PC-9 (cell line): ENCODE data around the gene PRR33. TPM values are rescaled to one million over a fixed set of nuclear protein-coding genes. Genes with fewer than 3 reads are reported as not detected.

ENCODE experiments used
- BruUV-seq: library from RNA; stranded (reverse); fragments of 400-500 nt; replicated peaks from 2 replicates; lab custom pipeline; 2021; lab: Mats Ljungman, UMichigan
- CTCF ChIA-PET: fragments of 300-600 bp; sonication (Branson Sonifier 250); formaldehyde crosslinking; loops from one replicate; lab custom pipeline; 2022; ENCODE audit warnings: antibody characterized with exemption; lab: Charles Lee
- POLR2A ChIA-PET: fragments of 300-600 bp; sonication (Branson Sonifier 250); formaldehyde crosslinking; loops from one replicate; lab custom pipeline; 2022; ENCODE audit warnings: antibody characterized with exemption; ENCODE audit not compliant: unreplicated experiment; lab: Charles Lee
- DNase-seq, 2 experiments: peaks; one replicate each; pipeline versions ENCODE4 v3.0.0 to v3.0.0-alpha.2; 2015 to 2022; ENCODE audit warnings: mixed read lengths in 1 of 2
- H2AFZ ChIP-seq: fragments of 200-600 bp; sonication (generic); 2 replicates; pipeline ENCODE4 v1.8.1; 2017; ENCODE audit warnings: antibody characterized with exemption
- H3F3A ChIP-seq: fragments of 200-600 bp; sonication (generic); 2 replicates; pipeline ENCODE4 v1.8.1; 2017; ENCODE audit warnings: antibody characterized with exemption, mild to moderate bottlenecking, low read depth; ENCODE audit not compliant: insufficient read depth
- H3K27ac ChIP-seq: fragments of 200-600 bp; sonication (generic); 2 replicates; pipeline ENCODE4 v1.6.1; 2016; ENCODE audit warnings: mixed run types
- H3K27me3 ChIP-seq: fragments of 200-600 bp; sonication (generic); 2 replicates; pipeline ENCODE4 v1.6.1; 2016; ENCODE audit warnings: low read depth, mixed run types; ENCODE audit not compliant: insufficient read depth
- H3K36me3 ChIP-seq: fragments of 200-600 bp; sonication (generic); 2 replicates; pipeline ENCODE4 v1.6.1; 2016; ENCODE audit warnings: low read depth, mixed run types
- H3K4me1 ChIP-seq: fragments of 200-600 bp; sonication (generic); replicated peaks from 2 replicates; pipeline ENCODE4 v1.6.1; 2016; ENCODE audit warnings: mixed run types; ENCODE audit not compliant: insufficient read depth
- H3K4me2 ChIP-seq: fragments of 200-600 bp; sonication (generic); 2 replicates; pipeline ENCODE4 v1.6.1; 2017; ENCODE audit warnings: mixed run types
- H3K4me3 ChIP-seq: fragments of 200-600 bp; sonication (generic); 2 replicates; pipeline ENCODE4 v1.6.1; 2016; ENCODE audit warnings: mixed run types
- H3K79me2 ChIP-seq: fragments of 200-600 bp; sonication (generic); 2 replicates; pipeline ENCODE4 v1.6.1; 2017; ENCODE audit warnings: low read depth, mixed run types
- H3K9me2 ChIP-seq: fragments of 200-600 bp; sonication (generic); 2 replicates; pipeline ENCODE4 v1.8.1; 2017; ENCODE audit warnings: mild to moderate bottlenecking; ENCODE audit not compliant: insufficient read depth
- H3K9me3 ChIP-seq: fragments of 200-600 bp; sonication (generic); 2 replicates; pipeline ENCODE4 v1.8.1; 2016; ENCODE audit warnings: low read depth; ENCODE audit not compliant: insufficient read depth
- H4K20me1 ChIP-seq: fragments of 200-600 bp; sonication (generic); 2 replicates; pipeline ENCODE4 v1.8.1; 2017; ENCODE audit not compliant: insufficient read depth
- EZH2 ChIP-seq: fragments of 200-600 bp; sonication (generic); IDR thresholded peaks from 2 replicates; pipeline ENCODE4 v1.8.0; 2017; ENCODE audit warnings: antibody characterized with exemption, low read depth
- intact Hi-C: fragments of 100-400 bp; cut with micrococcal nuclease; formaldehyde crosslinking; loops from one replicate; pipeline ENCODE4 v1.10.0; 2022; ENCODE audit not compliant: unreplicated experiment
- total RNA-seq: library from RNA; stranded (reverse); gene quantifications from 2 replicates; pipeline ENCODE4 v1.2.3, GENCODE V29; 2021
- TF ChIP-seq, protein P1 (sequence below): fragments of 200-600 bp; sonication (generic); conservative IDR thresholded peaks from 2 replicates; pipeline ENCODE4 v1.6.1; 2017; ENCODE audit warnings: mixed run types, antibody characterized with exemption, mild to moderate bottlenecking, moderate library complexity

PRR33 gene
- total RNA-seq, 1 experiment from 2014 or later = not detected

DNA sequence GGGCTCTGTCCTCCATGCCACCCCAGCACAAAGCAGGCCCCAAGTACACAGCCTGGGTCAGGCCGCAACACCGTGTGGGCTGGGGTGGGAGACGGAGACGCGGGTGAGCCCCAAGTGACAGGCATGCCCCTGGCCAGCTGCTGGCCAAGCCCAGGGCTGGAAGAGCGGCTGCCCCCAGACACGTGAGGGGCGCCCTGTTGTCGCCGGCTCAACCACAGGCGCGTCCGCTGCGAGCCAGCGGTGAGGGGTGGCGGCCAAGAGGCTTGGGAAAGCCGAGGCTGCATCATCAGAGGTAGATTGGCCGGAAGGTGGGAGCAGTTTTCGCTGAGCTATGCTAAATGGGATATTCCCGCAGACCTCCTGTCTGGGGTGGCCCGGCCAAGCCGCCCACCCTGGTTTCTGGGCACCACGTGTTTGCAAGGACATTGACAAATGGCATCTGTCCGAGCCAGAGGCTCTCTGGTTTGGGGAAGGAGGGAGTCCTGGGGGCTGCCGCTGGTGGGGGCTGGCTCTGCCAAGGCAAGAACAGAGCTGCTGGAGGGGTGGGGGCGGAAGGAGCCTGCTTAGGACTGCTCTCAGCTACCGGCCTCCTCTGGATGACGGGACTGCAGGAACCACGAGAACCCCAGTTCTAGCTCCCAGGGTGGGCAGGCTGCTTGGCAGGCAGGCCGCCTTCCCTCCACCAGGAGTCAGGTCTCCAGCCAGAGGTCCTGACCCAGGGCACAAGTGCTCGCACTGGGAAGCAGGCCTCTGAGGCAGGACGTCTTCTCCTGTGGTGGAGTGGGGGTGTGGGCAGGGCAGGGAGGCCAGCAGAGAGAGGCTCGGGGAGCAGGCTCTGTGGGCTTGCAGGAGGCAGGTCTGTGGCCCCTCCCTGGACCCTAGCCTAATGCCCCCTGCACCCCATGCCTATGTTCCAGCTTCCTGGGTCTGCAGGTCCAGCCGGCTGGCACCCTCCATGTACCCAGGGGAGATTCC, 552 bp downstream of the PRR33 start:
- H3K27ac ChIP-seq = no peak overlapping the region
- POLR2A ChIA-PET = no interaction called here
- H3F3A ChIP-seq = no peaks in the 10 kb centered on the region
- H3K27me3 ChIP-seq = peaks cover 46% of the 10 kb centered on the region
- CTCF ChIA-PET = no interaction called here
- H2AFZ ChIP-seq = no peak overlapping the region
- TF ChIP-seq, protein P1, sequence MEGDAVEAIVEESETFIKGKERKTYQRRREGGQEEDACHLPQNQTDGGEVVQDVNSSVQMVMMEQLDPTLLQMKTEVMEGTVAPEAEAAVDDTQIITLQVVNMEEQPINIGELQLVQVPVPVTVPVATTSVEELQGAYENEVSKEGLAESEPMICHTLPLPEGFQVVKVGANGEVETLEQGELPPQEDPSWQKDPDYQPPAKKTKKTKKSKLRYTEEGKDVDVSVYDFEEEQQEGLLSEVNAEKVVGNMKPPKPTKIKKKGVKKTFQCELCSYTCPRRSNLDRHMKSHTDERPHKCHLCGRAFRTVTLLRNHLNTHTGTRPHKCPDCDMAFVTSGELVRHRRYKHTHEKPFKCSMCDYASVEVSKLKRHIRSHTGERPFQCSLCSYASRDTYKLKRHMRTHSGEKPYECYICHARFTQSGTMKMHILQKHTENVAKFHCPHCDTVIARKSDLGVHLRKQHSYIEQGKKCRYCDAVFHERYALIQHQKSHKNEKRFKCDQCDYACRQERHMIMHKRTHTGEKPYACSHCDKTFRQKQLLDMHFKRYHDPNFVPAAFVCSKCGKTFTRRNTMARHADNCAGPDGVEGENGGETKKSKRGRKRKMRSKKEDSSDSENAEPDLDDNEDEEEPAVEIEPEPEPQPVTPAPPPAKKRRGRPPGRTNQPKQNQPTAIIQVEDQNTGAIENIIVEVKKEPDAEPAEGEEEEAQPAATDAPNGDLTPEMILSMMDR = no peak
- no peak for TF ChIP-seq EZH2
- no peak for DNase-seq
- H3K79me2 ChIP-seq = no peaks in the 10 kb centered on the region
- H3K36me3 ChIP-seq = no peaks in the 10 kb centered on the region
- H3K9me3 ChIP-seq = no peaks in the 10 kb centered on the region
- H3K9me2 ChIP-seq = no peaks in the 10 kb centered on the region
- no peaks in the 10 kb centered on the region for H4K20me1 ChIP-seq
- intact Hi-C loops = no loop called here
- H3K4me1 ChIP-seq = no peaks in the 10 kb centered on the region
- BruUV-seq = no TSS peak
- no peak overlapping the region for H3K4me3 ChIP-seq
- H3K4me2 ChIP-seq = no peak overlapping the region

DNA sequence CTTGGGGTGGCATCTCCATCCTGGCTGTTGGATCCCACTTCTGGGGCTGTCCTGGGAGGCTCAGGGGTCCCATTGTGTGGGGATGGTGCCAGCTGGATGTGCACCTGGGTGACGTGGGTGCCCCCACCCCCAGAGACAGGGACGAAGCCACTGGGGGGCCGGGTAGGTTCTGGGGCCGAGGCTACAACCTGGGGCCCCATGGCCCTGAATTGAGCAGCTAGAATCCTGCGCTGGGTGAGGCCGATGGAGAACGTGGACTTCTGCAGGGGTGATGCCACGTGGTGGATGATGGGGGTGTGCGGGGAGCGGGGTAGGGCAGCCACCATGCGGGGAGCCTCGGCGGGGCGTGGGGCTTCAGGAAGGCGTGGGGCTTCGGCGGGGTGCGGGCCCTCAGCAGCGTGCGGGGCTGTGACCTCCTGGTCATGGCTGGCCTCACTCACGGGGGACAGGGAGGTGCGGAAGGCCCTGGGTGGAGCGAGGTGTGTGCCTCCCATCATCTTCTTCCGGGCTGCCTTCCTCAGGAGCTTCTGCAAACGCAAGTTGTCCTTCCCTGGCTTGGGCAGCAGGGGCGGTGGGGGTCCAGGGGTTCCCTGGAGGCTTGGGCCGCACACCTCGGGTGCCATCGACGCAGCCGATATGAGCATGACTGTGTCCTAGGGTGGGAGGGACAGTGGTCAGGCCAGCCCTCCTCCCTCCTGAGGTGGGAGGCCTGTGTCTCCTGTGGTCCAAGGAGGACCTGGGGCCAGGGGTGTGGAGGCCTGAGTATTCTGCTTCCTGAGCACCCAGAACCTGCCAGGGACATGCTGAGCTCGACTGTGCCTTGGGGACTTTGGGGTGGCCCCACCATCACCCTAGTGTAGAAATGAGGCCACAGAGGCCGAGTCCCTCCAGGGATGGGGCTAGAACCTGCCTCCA, 1.5 kb downstream of the PRR33 start:
- Histone ChIP-seq H3K27ac (no peak overlapping the region), H3K9me3 (no peaks in the 10 kb centered on the region), H3K9me2 (no peaks in the 10 kb centered on the region), H3K4me1 (no peaks in the 10 kb centered on the region), H3K4me3 (no peak overlapping the region), H3K27me3 (peaks cover 49% of the 10 kb centered on the region), H3F3A (no peaks in the 10 kb centered on the region), H3K4me2 (no peak overlapping the region), H3K79me2 (no peaks in the 10 kb centered on the region), H4K20me1 (no peaks in the 10 kb centered on the region), H2AFZ (no peak overlapping the region), H3K36me3 (no peaks in the 10 kb centered on the region)
- DNase-seq = no peak
- ChIA-PET POLR2A (no interaction called here), CTCF (interaction anchor here (0.6 kb wide), 1 partner anchor 212 kb away, joined by 3 read pairs; no protein-coding TSS in a partner anchor)
- TF ChIP-seq EZH2 = no peak
- TF ChIP-seq, protein P1 = no peak
- intact Hi-C loops = no loop called here
- no TSS peak for BruUV-seq

DNA sequence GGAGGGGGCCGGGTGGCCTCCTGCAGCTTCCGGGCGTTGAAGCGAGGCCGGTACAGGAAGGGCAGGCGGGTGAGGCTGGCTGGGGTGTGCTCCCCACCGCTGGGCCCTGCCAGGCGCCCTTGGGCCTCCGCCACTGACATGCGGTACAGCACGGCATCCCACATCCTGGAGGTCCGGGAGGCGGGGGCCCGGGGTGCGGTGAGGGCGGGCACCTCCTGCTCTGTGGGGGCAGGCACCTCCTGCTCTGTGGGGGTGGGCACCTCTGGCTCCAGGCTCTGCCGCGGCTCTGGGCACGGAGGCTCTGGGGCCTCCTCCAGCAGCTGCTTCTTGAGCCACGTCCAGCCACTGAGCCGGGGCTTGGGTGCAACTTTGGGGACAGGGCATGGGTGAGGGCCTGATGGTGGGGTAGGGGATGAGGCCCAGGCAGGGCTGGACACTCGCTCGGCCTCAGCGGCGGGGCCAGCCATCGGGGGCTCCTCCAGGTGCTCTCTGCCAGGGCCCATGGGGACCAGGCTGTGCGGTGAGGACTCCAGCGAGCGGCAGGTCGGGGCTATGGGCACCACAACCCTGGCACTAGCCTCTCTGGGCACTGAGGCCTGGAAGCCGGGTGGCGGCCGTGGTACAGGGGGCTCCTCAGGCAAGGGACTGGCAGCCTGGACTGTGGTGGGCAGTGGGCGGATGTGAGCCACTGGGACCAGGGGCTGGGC, 2.3 kb downstream of the PRR33 start:
- ChIA-PET POLR2A (no interaction called here), CTCF (no interaction called here)
- H2AFZ ChIP-seq = no peak overlapping the region
- H3K9me3 ChIP-seq = no peaks in the 10 kb centered on the region
- no peaks in the 10 kb centered on the region for H3F3A ChIP-seq
- H3K27me3 ChIP-seq = peaks cover 54% of the 10 kb centered on the region
- no peaks in the 10 kb centered on the region for H4K20me1 ChIP-seq
- TF ChIP-seq EZH2 = no peak
- TF ChIP-seq, protein P1 = no peak
- intact Hi-C loops = no loop called here
- no peak overlapping the region for H3K4me2 ChIP-seq
- no peaks in the 10 kb centered on the region for H3K79me2 ChIP-seq
- no peaks in the 10 kb centered on the region for H3K9me2 ChIP-seq
- BruUV-seq = no TSS peak
- no peaks in the 10 kb centered on the region for H3K36me3 ChIP-seq
- no peaks in the 10 kb centered on the region for H3K4me1 ChIP-seq
- no peak overlapping the region for H3K27ac ChIP-seq
- H3K4me3 ChIP-seq = no peak overlapping the region
- no peak for DNase-seq
